ENCODE measurements around the gene HAGHL. TPM values are rescaled to one million over a fixed set of nuclear protein-coding genes. Genes with fewer than 3 reads are reported as not detected.

Gene HAGHL
- total RNA-seq, 2 experiments from 2014 or later: 8.4 to 11.2 TPM

DNA sequence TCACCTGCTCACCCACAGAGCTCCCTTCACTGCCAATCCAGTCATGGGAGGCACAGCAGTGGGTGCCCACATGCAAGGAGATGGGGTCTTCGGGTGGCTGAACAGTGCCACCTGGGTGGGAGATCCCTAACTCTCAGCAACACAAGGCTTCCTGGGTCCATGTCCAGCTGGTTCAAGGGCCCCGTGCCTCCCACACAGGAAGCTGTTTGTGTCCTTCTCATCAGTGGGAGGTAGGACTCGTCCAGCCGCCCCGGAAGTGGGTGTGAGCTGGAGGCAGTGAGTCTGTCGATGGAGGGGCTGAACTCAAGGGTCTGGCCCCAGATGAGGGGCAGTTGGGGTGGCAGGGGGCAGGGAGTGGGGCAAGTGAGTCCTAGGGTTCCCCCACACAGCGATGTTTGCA, 22.9 kb upstream of the HAGHL start:
- no peaks in the 10 kb centered on the region for H3K36me3 Mint-ChIP-seq (ENCODE audit: low read depth)
- no peaks in the 10 kb centered on the region for H3K9me3 Mint-ChIP-seq (ENCODE audit: insufficient read depth)
- ATAC-seq: no peak
- CTCF ChIA-PET: interaction anchor here (1.0 kb wide), 1 partner anchor 9 kb away, joined by 4 read pairs; no protein-coding TSS in a partner anchor
- no peak overlapping the region for H3K4me3 Mint-ChIP-seq
- H3K27ac Mint-ChIP-seq: no peak overlapping the region
- peaks cover 8% of the 10 kb centered on the region for H3K4me1 Mint-ChIP-seq (ENCODE audit: low read depth)
- H3K27me3 Mint-ChIP-seq (ENCODE audit: low read depth): peaks cover 53% of the 10 kb centered on the region
- no peak for DNase-seq
- POLR2A ChIA-PET: interaction anchor here (1.0 to 1.1 kb wide), 2 partner anchors 9 to 11 kb away, joined by 3 read pairs; partner anchors contain the start of gene METRN

DNA sequence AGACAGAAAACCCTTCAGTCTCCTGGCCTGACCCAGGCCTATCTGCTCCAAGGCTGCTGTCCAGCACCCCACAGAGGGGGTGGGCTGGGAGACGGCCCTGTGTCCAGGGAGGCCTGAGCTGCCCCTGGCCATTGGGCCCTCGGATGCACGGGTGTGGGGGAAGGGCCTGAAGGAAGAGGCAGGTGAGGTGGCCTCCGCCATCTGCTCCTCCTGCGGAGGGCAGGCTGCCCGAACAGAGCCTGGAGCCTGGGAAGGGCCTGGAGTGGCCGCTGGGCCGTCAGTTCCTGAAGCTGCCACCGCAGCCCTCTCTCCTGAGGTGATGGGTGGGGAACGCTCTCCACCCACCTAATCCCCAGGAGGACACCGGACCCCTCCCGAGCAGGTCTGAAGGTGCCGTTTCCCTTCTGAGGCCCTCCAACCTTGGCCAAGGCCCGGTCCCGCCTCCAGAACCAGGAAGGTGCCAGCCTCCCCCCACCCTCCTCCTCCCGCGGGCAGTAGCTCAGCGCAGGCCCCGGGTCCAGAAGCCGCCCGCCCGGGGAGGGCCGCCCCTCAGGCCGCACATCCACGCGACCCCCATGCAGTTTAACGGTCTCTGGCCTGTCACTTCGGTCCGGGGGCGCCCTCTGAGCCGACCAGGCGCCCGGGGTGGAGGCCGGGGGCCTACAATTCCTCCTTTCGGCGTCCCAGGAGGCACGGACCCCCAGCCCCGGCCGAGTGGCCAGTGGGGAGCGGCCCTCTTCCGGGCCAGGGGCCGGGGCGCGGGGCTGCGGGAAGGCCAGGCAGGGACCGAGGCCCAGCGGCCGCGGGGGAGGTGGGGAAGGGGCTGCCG, 22.1 kb upstream of the HAGHL start:
- DNase-seq (no peak), ATAC-seq (no peak)
- no peaks in the 10 kb centered on the region for H3K36me3 Mint-ChIP-seq (ENCODE audit: low read depth)
- H3K27ac Mint-ChIP-seq: no peak overlapping the region
- peaks cover under 1% of the 10 kb centered on the region for H3K4me1 Mint-ChIP-seq (ENCODE audit: low read depth)
- H3K4me3 Mint-ChIP-seq: no peak overlapping the region
- ChIA-PET CTCF (no interaction called here), POLR2A (interaction anchor here (1.1 kb wide), 1 partner anchor 10 kb away, joined by 3 read pairs; the partner anchor contains the start of gene METRN)
- H3K9me3 Mint-ChIP-seq (ENCODE audit: insufficient read depth): no peaks in the 10 kb centered on the region
- peaks cover 53% of the 10 kb centered on the region for H3K27me3 Mint-ChIP-seq (ENCODE audit: low read depth)

DNA sequence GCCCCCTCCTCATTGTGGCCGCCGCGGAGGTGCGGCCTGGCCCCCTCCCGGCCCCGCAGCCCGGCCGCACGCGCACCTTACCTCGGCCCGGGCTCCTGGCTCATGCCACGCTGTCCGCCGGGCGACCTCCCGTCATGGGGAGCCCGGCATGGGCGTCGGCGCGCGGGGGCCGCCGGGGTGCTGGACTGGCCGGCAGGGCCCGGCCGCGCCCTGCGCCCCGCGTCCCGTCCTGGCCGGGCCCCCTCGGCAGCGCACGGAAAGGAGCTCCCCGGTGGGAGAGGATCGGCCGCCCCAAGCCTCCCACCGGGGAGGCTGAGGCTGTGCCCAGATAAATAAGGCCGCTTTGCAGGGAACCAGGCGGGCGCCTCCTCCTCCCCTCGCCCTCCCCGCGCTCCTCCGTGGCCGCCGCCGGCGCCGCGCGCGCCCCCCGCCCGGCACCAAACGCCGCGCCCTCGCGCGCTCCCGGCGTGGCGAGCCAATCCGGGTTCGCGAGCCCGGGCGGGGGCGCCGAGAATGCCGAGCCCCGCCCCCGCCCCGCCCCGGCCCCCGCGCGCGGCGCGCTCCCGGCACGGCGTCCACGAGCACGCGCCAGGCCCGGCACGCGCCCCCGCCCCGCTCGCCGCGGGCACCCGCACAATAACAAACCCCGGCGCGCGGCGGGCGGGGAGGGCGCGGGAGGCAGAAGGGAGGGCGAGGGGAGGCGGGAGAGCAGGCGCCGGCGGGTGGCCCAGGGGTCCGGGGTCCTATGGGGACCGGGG, 21.3 kb upstream of the HAGHL start, which contains the start of gene FBXL16:
FBXL16 (minus strand) TSS at position 371 of the 758 bp plus-strand sequence. CDS start 8,396 bp downstream, outside the sequence.
- POLR2A ChIA-PET: interaction anchor here (1.1 kb wide), 1 partner anchor 15 kb away, joined by 3 read pairs; no protein-coding TSS in a partner anchor
- CTCF ChIA-PET: no interaction called here
- no peaks in the 10 kb centered on the region for H3K36me3 Mint-ChIP-seq (ENCODE audit: low read depth)
- no peak for ATAC-seq
- no peak within 1 kb of the TSS for H3K27ac Mint-ChIP-seq
- no peaks in the 10 kb centered on the region for H3K9me3 Mint-ChIP-seq (ENCODE audit: insufficient read depth)
- H3K4me1 Mint-ChIP-seq (ENCODE audit: low read depth): no peaks in the 10 kb centered on the region
- no peak within 1 kb of the TSS for H3K4me3 Mint-ChIP-seq
- DNase-seq: no peak
- H3K27me3 Mint-ChIP-seq (ENCODE audit: low read depth): peaks cover 51% of the 10 kb centered on the region

DNA sequence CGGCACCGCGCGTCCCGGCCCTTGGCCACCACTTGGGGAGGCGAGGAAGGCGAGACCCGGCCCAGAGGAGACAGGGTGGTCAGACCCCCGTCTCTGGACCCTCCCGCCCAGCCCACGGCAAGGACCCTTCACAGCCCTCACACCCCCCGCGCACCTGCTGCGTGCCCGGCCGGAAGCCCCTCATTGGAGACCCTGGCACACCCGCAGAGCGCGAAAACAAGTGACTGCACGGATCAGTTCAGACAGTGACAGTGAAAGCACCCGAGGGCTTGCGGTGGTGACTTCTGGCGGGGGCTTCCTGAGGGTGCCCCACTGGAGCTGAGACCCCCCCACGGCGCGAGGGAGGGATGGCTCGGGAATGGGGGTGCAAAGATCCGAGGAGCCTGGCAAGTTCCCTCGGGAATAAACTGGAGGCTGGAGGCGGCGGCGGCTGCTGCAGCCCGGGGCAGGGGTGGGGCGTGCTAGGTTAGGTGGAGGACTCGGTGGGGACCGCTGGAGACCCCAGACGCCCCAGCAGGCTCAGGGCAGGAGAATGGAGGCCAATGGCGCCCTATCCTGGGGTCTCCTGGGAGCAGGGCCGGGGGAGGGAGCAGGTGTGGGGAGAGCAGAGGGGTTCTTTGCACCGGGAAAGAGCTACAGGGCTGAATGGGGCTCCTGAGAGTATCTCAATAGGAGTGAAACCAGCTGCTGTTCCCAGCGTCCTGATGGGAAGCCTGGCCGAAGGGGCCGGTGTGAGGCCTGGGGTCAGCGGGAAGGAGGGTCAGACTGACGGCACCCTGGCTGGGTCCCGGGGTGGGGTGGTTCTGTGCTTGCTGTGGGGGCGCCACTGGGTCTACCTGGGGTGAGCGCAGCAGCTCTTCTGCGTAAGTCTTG, 20.5 kb upstream of the HAGHL start:
- ATAC-seq (no peak), DNase-seq (no peak)
- ChIA-PET CTCF (interaction anchor here (1.0 to 1.7 kb wide), 3 partner anchors 13 to 80 kb away, joined by 3 to 5 read pairs (median 4); no protein-coding TSS in a partner anchor), POLR2A (interaction anchor here (1.1 kb wide), 1 partner anchor 16 kb away, joined by 3 read pairs; no protein-coding TSS in a partner anchor)
- no peak overlapping the region for H3K27ac Mint-ChIP-seq
- no peaks in the 10 kb centered on the region for H3K36me3 Mint-ChIP-seq (ENCODE audit: low read depth)
- peaks cover 48% of the 10 kb centered on the region for H3K27me3 Mint-ChIP-seq (ENCODE audit: low read depth)
- no peak overlapping the region for H3K4me3 Mint-ChIP-seq
- no peaks in the 10 kb centered on the region for H3K9me3 Mint-ChIP-seq (ENCODE audit: insufficient read depth)
- H3K4me1 Mint-ChIP-seq (ENCODE audit: low read depth): no peaks in the 10 kb centered on the region

DNA sequence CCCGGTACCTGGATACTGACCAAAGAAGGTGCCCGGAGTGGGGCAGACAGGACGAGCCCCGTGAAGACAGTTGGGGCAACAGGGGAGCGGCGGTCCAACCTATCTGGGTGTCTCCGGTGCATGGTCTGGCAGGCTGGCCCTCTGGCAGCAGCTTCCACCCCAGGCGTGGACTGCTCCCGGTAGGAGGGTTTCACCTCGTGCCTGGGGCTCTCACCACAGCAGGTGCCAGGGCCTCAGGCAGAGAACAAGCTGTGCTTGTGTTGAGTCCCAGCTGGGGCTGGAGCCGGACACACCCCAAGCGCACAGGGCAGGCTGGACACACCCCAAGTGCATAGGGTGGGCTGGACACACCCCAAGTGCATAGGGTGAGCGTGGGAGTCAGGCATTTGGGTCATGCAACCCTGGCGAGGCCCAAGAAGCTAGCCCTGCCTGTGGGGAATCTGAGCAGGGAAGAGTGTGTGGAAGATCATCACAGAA, 19.8 kb upstream of the HAGHL start:
- POLR2A ChIA-PET: no interaction called here
- H3K27me3 Mint-ChIP-seq (ENCODE audit: low read depth): peaks cover 41% of the 10 kb centered on the region

DNA sequence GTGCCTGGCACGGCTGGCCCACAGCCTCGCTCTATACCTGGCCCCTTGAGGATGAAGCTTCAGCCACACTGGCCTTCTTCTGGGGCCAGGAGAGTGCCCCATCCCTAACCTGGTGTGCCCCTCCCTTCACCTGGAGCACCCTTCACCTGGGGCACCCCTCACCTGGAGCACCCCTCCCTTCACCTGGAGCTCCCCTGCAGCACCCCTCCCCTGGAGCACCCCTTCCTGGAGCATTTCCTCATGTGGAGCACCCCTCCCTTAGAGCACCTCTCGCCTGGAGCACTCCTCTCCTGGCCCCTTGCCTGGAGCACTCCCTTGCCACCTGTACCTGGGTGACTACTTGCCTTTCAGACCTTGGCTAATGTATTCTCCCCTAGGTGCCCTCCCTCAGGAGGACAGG, 18.9 kb upstream of the HAGHL start:
- Mint-ChIP-seq H3K9me3 (ENCODE audit: insufficient read depth) (no peaks in the 10 kb centered on the region), H3K27me3 (ENCODE audit: low read depth) (peaks cover 35% of the 10 kb centered on the region), H3K36me3 (ENCODE audit: low read depth) (no peaks in the 10 kb centered on the region), H3K27ac (no peak overlapping the region), H3K4me1 (ENCODE audit: low read depth) (peaks cover 1% of the 10 kb centered on the region), H3K4me3 (no peak overlapping the region)
- DNase-seq (no peak), ATAC-seq (no peak)
- POLR2A ChIA-PET: interaction anchor here (0.9 to 1.0 kb wide), 2 partner anchors 14 to 18 kb away, joined by 3 read pairs; no protein-coding TSS in a partner anchor
- CTCF ChIA-PET: interaction anchor here (1.0 to 1.7 kb wide), 5 partner anchors 8 to 79 kb away, joined by 3 to 4 read pairs (median 3); partner anchors contain the start of gene CIAO3

More for the DNA sequence above, 19.8 kb upstream of the HAGHL start:
- no peak overlapping the region for H3K27ac Mint-ChIP-seq
- no peaks in the 10 kb centered on the region for H3K9me3 Mint-ChIP-seq (ENCODE audit: insufficient read depth)
- peaks cover 1% of the 10 kb centered on the region for H3K4me1 Mint-ChIP-seq (ENCODE audit: low read depth)
- H3K4me3 Mint-ChIP-seq: no peak overlapping the region
- CTCF ChIA-PET: interaction anchor here (1.0 to 1.7 kb wide), 4 partner anchors 9 to 80 kb away, joined by 3 to 5 read pairs (median 4); no protein-coding TSS in a partner anchor
- no peak for ATAC-seq
- H3K36me3 Mint-ChIP-seq (ENCODE audit: low read depth): no peaks in the 10 kb centered on the region
- DNase-seq: no peak

DNA sequence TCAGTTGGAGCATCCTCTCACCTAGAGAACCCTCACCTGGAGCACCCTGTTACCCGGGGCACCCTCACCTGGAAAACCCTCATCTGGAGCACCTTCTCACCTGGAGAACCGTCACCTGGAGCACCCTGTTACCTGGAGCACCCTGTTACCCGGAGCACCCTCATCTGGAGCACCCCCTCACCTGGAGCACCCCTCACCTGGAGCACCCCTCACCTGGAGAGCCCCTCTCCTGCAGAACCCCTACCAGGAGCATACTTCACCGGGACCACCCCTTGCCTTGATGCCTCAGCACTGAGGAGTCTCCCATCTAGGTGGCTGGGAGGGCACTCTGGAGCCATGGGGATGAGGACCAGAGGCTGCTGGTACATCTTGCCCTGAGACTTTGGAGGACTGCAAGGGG, 17.9 kb upstream of the HAGHL start:
- no peaks in the 10 kb centered on the region for H3K36me3 Mint-ChIP-seq (ENCODE audit: low read depth)
- POLR2A ChIA-PET: interaction anchor here (0.9 kb wide), 1 partner anchor 13 kb away, joined by 3 read pairs; no protein-coding TSS in a partner anchor
- H3K4me3 Mint-ChIP-seq: no peak overlapping the region
- CTCF ChIA-PET: interaction anchor here (1.2 kb wide), 1 partner anchor 32 kb away, joined by 3 read pairs; the partner anchor contains the start of gene CIAO3
- no peaks in the 10 kb centered on the region for H3K9me3 Mint-ChIP-seq (ENCODE audit: insufficient read depth)
- ATAC-seq (no peak), DNase-seq (no peak)
- H3K27me3 Mint-ChIP-seq (ENCODE audit: low read depth): peaks cover 29% of the 10 kb centered on the region
- no peak overlapping the region for H3K27ac Mint-ChIP-seq
- peaks cover 2% of the 10 kb centered on the region for H3K4me1 Mint-ChIP-seq (ENCODE audit: low read depth)

DNA sequence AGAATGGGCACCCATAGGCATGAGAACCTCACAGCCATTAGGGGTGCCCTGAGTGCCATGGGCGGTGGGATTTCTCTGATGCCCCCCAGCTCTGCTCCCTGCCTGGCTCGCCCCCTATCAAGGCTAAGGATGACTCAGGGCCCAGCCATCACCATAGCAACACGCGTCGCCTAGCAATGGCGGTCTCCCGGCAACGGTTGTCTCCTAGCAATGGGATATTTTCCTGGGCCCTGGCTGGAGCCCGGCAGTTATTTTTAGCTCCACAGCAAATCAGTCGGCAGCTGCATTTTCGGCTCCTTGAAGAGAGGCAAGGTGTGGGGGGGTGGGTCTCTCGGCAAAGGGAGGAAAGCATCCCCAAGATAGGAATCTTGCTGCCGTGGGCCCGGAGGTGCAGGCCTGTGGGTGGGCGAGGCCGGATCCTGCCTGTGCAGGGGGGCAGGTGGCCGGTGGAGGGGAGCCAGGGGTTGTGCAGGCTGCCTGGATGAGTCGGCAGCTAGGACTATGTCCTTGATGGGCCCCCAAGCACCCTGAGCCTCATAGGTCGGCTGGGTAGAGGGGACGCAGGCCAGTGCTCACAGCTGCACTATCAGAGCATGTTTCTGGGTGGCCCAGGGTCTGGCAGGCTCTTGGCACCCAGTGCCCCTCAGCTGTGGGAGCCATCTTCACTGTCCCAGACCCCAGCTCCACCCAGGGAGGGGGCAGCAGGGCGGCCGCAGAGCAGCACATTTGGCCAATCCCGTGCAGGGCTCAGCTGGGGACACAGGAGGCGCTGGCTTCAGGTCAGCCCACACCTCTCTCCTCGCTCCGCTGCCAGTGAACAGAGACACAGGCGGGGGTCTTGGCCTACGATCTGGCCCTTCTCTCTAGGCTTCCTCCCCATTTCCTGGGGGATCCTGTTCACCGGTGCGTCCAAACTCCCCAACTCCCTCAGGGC, 17.1 kb upstream of the HAGHL start:
- CTCF ChIA-PET: interaction anchor here (1.0 to 3.7 kb wide), 2 partner anchors 26 to 76 kb away, joined by 3 to 51 read pairs; partner anchors contain the start of genes CHTF18 and RPUSD1
- Mint-ChIP-seq H3K4me1 (ENCODE audit: low read depth) (peaks cover 6% of the 10 kb centered on the region), H3K9me3 (ENCODE audit: insufficient read depth) (no peaks in the 10 kb centered on the region), H3K27me3 (ENCODE audit: low read depth) (peaks cover 26% of the 10 kb centered on the region), H3K27ac (no peak overlapping the region), H3K36me3 (ENCODE audit: low read depth) (no peaks in the 10 kb centered on the region), H3K4me3 (no peak overlapping the region)
- no peak for ATAC-seq
- DNase-seq: no peak
- POLR2A ChIA-PET: no interaction called here

DNA sequence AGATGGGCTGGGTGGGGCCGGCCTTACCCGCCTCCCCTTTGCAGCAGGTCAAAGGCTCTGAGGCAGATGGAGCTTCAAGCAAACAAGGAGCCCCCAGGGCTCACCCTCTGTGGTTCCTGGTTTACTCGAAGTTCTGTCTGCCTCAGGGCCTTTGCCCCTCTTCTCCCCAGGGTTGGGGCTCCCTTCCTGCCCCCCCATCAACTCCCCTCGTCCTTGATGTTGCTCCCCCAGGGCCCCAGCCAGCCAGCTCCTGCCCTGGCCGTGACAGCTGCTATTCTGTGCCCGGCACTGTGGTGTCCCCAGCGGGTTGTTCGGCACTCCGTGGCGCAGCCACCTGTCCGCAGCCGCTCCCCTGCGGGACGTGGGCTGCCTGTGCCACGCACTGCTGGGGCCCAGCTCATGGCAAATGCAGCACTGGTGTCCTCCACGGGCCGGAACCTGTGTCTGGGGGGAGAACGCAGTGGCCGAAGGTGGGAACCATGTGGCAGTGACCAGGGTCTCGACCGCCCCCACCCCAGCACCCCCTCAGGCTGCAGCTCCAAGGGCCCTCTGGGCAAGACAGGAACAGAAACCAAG, 16.3 kb upstream of the HAGHL start:
- Mint-ChIP-seq H3K36me3 (ENCODE audit: low read depth) (no peaks in the 10 kb centered on the region), H3K4me1 (ENCODE audit: low read depth) (peaks cover 6% of the 10 kb centered on the region), H3K9me3 (ENCODE audit: insufficient read depth) (no peaks in the 10 kb centered on the region), H3K27ac (no peak overlapping the region), H3K4me3 (no peak overlapping the region), H3K27me3 (ENCODE audit: low read depth) (peaks cover 26% of the 10 kb centered on the region)
- ChIA-PET POLR2A (no interaction called here), CTCF (interaction anchor here (1.0 to 3.7 kb wide), 2 partner anchors 25 to 75 kb away, joined by 3 to 51 read pairs; partner anchors contain the start of genes CHTF18 and RPUSD1)
- no peak for ATAC-seq
- no peak for DNase-seq

DNA sequence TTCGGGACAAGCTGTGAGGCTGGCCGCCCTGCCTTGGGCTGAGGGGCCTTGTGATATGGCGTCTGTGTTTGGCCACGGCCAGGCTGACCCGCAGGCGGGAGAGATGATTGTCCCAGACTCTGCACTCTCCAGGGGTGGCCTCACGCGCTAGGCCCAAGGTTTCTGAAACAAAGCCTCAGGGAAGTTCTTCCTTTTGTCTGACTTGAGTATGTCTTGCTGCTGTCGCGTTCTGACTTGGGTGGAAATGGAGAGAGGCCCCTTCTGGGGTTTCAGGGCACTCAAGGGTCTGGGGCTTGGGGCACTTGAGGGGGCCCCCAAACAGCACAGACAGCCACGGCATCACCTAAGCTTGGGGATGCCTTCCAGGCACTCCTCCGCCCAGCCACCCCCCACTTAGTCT, 15.8 kb upstream of the HAGHL start:
- POLR2A ChIA-PET: no interaction called here
- Mint-ChIP-seq H3K27ac (no peak overlapping the region), H3K4me1 (ENCODE audit: low read depth) (peaks cover 9% of the 10 kb centered on the region), H3K27me3 (ENCODE audit: low read depth) (peaks cover 26% of the 10 kb centered on the region), H3K9me3 (ENCODE audit: insufficient read depth) (no peaks in the 10 kb centered on the region), H3K36me3 (ENCODE audit: low read depth) (no peaks in the 10 kb centered on the region), H3K4me3 (no peak overlapping the region)
- ATAC-seq (no peak), DNase-seq (no peak)
- CTCF ChIA-PET: interaction anchor here (3.7 kb wide), 1 partner anchor 74 kb away, joined by 51 read pairs; the partner anchor contains the start of genes CHTF18 and RPUSD1

Data from activated CD8-positive, alpha-beta T cell treated with anti-CD3 and anti-CD28 coated beads, Interleukin-2, amount 10 ng/mL, durations not matched to agents 7 days and 5 days (primary cell).